ENCODE measurements around the gene KCTD6.

DNA sequence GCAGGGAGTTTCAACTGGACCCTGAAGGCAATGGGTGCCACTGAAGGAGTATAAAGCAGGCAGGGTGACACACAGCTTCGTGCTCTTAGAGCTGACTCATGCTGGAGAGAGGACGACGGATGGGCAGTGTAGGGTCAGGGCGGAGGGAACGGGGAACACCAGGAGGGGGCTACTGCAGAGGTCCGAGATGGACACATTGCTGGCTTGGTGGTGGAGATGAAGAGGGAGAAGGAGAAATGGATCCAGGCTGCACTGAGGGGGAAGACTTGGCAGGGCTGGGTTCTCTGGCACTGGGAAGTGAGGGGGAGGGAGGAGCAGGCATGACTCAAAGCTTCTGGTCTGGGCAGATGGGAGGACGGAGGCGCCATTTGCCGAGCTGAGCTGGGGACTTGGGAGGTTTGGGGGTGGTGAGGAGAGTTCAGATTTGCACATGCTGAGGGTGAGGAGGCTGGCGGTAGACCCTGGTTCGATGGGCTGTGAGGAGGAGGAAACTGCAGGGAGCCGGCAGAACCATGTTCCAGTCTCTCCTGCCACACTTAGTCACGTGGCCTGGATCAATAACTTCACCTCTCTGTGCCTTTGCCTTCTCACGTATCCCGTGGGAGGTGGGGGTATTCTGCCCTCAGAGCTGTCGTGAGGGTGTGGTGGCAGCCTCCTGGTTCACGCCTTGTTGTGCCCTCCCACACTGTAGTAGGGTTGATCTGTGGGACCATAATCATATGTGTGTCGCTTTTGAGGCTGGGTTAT lies 4.6 kb upstream of the KCTD6 start:
- TF ChIP-seq, protein P1, sequence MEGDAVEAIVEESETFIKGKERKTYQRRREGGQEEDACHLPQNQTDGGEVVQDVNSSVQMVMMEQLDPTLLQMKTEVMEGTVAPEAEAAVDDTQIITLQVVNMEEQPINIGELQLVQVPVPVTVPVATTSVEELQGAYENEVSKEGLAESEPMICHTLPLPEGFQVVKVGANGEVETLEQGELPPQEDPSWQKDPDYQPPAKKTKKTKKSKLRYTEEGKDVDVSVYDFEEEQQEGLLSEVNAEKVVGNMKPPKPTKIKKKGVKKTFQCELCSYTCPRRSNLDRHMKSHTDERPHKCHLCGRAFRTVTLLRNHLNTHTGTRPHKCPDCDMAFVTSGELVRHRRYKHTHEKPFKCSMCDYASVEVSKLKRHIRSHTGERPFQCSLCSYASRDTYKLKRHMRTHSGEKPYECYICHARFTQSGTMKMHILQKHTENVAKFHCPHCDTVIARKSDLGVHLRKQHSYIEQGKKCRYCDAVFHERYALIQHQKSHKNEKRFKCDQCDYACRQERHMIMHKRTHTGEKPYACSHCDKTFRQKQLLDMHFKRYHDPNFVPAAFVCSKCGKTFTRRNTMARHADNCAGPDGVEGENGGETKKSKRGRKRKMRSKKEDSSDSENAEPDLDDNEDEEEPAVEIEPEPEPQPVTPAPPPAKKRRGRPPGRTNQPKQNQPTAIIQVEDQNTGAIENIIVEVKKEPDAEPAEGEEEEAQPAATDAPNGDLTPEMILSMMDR (IDR thresholded peaks at IDR 0.05): no peak
- TF ChIP-seq POLR2A (IDR thresholded peaks at IDR 0.05): no peak
